ENCODE measurements around the gene SLC17A7. TPM values are rescaled to one million over a fixed set of nuclear protein-coding genes. Genes with fewer than 3 reads are reported as not detected.

The SLC17A7 gene
- total RNA-seq, 1 donor from 2014 or later, result 0.59 TPM

Small RNA genes lying within 50 kb of the gene (small RNA-seq; reads per million reads assigned to genes)
- gene SNORD32A (ENCODE audit: low replicate concordance) (not detected), gene SNORD33 (ENCODE audit: low replicate concordance) (not detected), gene SNORD34 (ENCODE audit: low replicate concordance) (not detected), gene SNORD35A (ENCODE audit: low replicate concordance) (not detected)

Other genes starting within 250 kb of the SLC17A7 start
- gene SLC6A16, start 116.3 kb downstream of the SLC17A7 start, total RNA-seq, result 0.20 TPM
- 8.2 TPM for gene CD37, start 106.1 kb downstream of the SLC17A7 start, total RNA-seq
- 21.4 TPM for gene TEAD2, start 79.1 kb downstream of the SLC17A7 start, total RNA-seq
- not detected for gene DKKL1, start 77.7 kb downstream of the SLC17A7 start, total RNA-seq
- not detected for gene KASH5, start 53.3 kb downstream of the SLC17A7 start, total RNA-seq
- not detected for gene PTH2, start 18.1 kb downstream of the SLC17A7 start, total RNA-seq
- not detected for gene GFY, start 16.1 kb downstream of the SLC17A7 start, total RNA-seq
- gene PIH1D1, start 10.3 kb upstream of the SLC17A7 start, total RNA-seq, result 49.7 TPM
- 22.5 TPM for gene ALDH16A1, start 11.7 kb upstream of the SLC17A7 start, total RNA-seq
- 1.3 TPM for gene FLT3LG, start 32.7 kb upstream of the SLC17A7 start, total RNA-seq
- gene RPL13A, start 46.1 kb upstream of the SLC17A7 start, total RNA-seq, result 3,296 TPM
- gene RPS11, start 54.9 kb upstream of the SLC17A7 start, total RNA-seq, result 2,894 TPM
- gene FCGRT, start 71.1 kb upstream of the SLC17A7 start, total RNA-seq, result 96.1 TPM
- gene RCN3, start 86.5 kb upstream of the SLC17A7 start, total RNA-seq, result 71.9 TPM
- 28.4 TPM for gene NOSIP, start 139.0 kb upstream of the SLC17A7 start, total RNA-seq
- gene PRRG2, start 139.8 kb upstream of the SLC17A7 start, total RNA-seq, result 2.8 TPM
- gene PRR12, start 149.7 kb upstream of the SLC17A7 start, total RNA-seq, result 6.9 TPM
- gene RRAS, start 198.6 kb upstream of the SLC17A7 start, total RNA-seq, result 10.2 TPM
- gene SCAF1, start 200.7 kb upstream of the SLC17A7 start, total RNA-seq, result 8.5 TPM
- 42.6 TPM for gene IRF3, start 224.3 kb upstream of the SLC17A7 start, total RNA-seq
- 5.0 TPM for gene BCL2L12, start 224.4 kb upstream of the SLC17A7 start, total RNA-seq
- gene PRMT1, start 235.7 kb upstream of the SLC17A7 start, total RNA-seq, result 129 TPM
- 0.69 TPM for gene ADM5, start 248.1 kb upstream of the SLC17A7 start, total RNA-seq
- 1.6 TPM for gene CPT1C, start 249.6 kb upstream of the SLC17A7 start, total RNA-seq